HEK293 (cell line): ENCODE measurements around the gene TINAGL1.

ENCODE experiments used
- KLF10 ChIP-seq: fragments of 450-650 bp; IDR thresholded peaks from 2 replicates; pipeline ENCODE4 v1.5.1; 2018; ENCODE audit warnings: missing biosample characterization, mild to moderate bottlenecking, missing genetic modification characterization
- KLF9 ChIP-seq: fragments of 450-650 bp; formaldehyde crosslinking; IDR thresholded peaks from 2 replicates; pipeline ENCODE4 v1.5.1; 2016; ENCODE audit warnings: missing biosample characterization, missing genetic modification characterization, low read depth
- ZBTB1 ChIP-seq: fragments of 450-650 bp; formaldehyde crosslinking; IDR thresholded peaks from 2 replicates; pipeline ENCODE4 v1.5.1; 2016; ENCODE audit warnings: missing biosample characterization, missing genetic modification characterization
- ZBTB21 ChIP-seq: fragments of 450-650 bp; formaldehyde crosslinking; IDR thresholded peaks from 2 replicates; pipeline ENCODE4 v1.5.1; 2017; ENCODE audit warnings: missing biosample characterization, missing genetic modification characterization
- ZFHX2 ChIP-seq: fragments of 450-650 bp; formaldehyde crosslinking; conservative IDR thresholded peaks from 2 replicates; pipeline ENCODE4 v1.5.1; 2016; ENCODE audit warnings: missing biosample characterization, missing genetic modification characterization
- ZIC2 ChIP-seq: fragments of 450-650 bp; formaldehyde crosslinking; IDR thresholded peaks from 2 replicates; pipeline ENCODE4 v1.5.1; 2016; ENCODE audit warnings: missing biosample characterization, missing genetic modification characterization
- ZNF174 ChIP-seq: fragments of 450-650 bp; formaldehyde crosslinking; IDR thresholded peaks from 2 replicates; pipeline ENCODE4 v1.5.0; 2017; ENCODE audit warnings: missing biosample characterization, mild to moderate bottlenecking, missing genetic modification characterization
- ZNF555 ChIP-seq: fragments of 450-650 bp; formaldehyde crosslinking; conservative IDR thresholded peaks from 2 replicates; pipeline ENCODE4 v1.5.1; 2017; ENCODE audit warnings: missing biosample characterization, mild to moderate bottlenecking, missing genetic modification characterization, inconsistent platforms
- ZNF600 ChIP-seq: fragments of 450-650 bp; formaldehyde crosslinking; IDR thresholded peaks from 2 replicates; pipeline ENCODE4 v1.5.1; 2016; ENCODE audit warnings: missing biosample characterization, missing genetic modification characterization
- ZSCAN23 ChIP-seq: fragments of 450-650 bp; formaldehyde crosslinking; IDR thresholded peaks from 2 replicates; pipeline ENCODE4 v1.5.1; 2016; ENCODE audit warnings: missing biosample characterization, missing genetic modification characterization
- TF ChIP-seq, protein P1 (sequence below): fragments of 450-650 bp; formaldehyde crosslinking; IDR thresholded peaks from 2 replicates; pipeline ENCODE4 v1.5.1; 2016; ENCODE audit warnings: missing biosample characterization, missing genetic modification characterization, borderline replicate concordance
- TF ChIP-seq, protein P2 (sequence below): fragments of 450-650 bp; formaldehyde crosslinking; IDR thresholded peaks from 2 replicates; pipeline ENCODE4 v1.5.1; 2016; ENCODE audit warnings: missing biosample characterization, missing genetic modification characterization
- TF ChIP-seq, protein P3 (sequence below): fragments of 450-650 bp; formaldehyde crosslinking; IDR thresholded peaks from 2 replicates; pipeline ENCODE4 v1.5.1; 2016; ENCODE audit warnings: missing biosample characterization, missing genetic modification characterization
- TF ChIP-seq, protein P4 (sequence below): fragments of 450-650 bp; formaldehyde crosslinking; IDR thresholded peaks from 2 replicates; pipeline ENCODE4 v1.5.1; 2016; ENCODE audit warnings: missing biosample characterization, missing genetic modification characterization, low read depth
- TF ChIP-seq, protein P5 (sequence below): fragments of 450-650 bp; formaldehyde crosslinking; IDR thresholded peaks from 2 replicates; pipeline ENCODE4 v1.5.1; 2016; ENCODE audit warnings: missing biosample characterization, missing genetic modification characterization
- TF ChIP-seq, protein P6 (sequence below): fragments of 450-650 bp; formaldehyde crosslinking; IDR thresholded peaks from 2 replicates; pipeline ENCODE4 v1.5.1; 2016; ENCODE audit warnings: missing biosample characterization, missing genetic modification characterization
- TF ChIP-seq, protein P7 (sequence below): fragments of 450-650 bp; formaldehyde crosslinking; IDR thresholded peaks from 2 replicates; pipeline ENCODE4 v1.5.0; 2017; ENCODE audit warnings: missing biosample characterization, missing genetic modification characterization, borderline replicate concordance
- TF ChIP-seq, protein P8 (sequence below): fragments of 450-650 bp; formaldehyde crosslinking; IDR thresholded peaks from 2 replicates; pipeline ENCODE4 v1.5.1; 2016; ENCODE audit warnings: missing biosample characterization, missing genetic modification characterization

Gene TINAGL1

DNA sequence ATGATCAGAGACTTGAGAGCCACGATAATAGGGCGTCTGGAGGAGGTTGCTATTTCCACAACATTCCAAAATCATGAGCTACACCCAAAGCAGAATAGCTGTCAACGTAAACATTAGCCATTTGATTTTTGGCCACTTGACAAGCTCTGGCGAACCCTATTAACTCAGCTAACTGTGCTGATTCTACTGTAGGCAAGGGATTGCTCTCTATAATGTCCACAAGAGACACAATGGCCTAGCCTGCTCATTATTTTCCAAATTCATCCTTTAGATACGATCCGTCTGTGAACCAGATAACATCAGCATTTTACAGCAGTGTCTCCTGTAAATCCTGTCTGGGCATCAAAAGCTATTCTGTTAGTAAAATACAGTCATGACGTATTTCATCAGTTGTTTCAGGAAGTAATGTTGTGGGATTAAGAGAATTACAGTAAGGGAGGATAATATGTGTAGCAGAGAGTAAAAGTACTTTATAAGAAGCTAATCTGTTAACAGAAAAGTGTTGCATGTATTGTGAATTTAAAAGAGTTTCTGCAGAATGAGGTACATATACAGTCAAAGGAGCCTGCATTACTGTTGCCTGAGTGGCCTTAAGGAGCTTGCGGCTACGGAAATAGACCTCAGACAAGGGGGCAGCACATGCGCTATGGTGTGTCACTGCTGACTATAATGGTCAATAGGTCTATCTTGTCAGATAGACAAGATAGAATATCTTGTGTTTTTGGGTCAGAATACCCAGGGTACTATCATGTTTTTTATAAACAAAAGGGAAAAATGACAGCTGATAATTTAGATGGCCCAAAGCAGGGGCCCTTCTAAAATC lies 44.9 kb upstream of the TINAGL1 start (continued):
- TF ChIP-seq, protein P1, sequence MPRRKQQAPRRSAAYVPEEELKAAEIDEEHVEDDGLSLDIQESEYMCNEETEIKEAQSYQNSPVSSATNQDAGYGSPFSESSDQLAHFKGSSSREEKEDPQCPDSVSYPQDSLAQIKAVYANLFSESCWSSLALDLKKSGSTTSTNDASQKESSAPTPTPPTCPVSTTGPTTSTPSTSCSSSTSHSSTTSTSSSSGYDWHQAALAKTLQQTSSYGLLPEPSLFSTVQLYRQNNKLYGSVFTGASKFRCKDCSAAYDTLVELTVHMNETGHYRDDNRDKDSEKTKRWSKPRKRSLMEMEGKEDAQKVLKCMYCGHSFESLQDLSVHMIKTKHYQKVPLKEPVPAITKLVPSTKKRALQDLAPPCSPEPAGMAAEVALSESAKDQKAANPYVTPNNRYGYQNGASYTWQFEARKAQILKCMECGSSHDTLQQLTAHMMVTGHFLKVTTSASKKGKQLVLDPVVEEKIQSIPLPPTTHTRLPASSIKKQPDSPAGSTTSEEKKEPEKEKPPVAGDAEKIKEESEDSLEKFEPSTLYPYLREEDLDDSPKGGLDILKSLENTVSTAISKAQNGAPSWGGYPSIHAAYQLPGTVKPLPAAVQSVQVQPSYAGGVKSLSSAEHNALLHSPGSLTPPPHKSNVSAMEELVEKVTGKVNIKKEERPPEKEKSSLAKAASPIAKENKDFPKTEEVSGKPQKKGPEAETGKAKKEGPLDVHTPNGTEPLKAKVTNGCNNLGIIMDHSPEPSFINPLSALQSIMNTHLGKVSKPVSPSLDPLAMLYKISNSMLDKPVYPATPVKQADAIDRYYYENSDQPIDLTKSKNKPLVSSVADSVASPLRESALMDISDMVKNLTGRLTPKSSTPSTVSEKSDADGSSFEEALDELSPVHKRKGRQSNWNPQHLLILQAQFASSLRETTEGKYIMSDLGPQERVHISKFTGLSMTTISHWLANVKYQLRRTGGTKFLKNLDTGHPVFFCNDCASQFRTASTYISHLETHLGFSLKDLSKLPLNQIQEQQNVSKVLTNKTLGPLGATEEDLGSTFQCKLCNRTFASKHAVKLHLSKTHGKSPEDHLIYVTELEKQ, result peak; percentile 43; the same call in 1 of the 2 replicates
- TF ChIP-seq ZSCAN23 (tag by site-specific recombination) (0 out of 2 replicates have a peak, but pooled peaks have one; percentile 28), ZIC2 (tag by site-specific recombination) (no peak), KLF9 (tag by site-specific recombination) (no peak), ZBTB21 (tag by site-specific recombination) (0 out of 2 replicates have a peak, but pooled peaks have one; percentile 39), KLF10 (tag by site-specific recombination) (peak; percentile 37; the same call in 1 of the 2 replicates), ZBTB1 (tag by site-specific recombination) (no peak), ZNF555 (tag by site-specific recombination) (no peak), ZFHX2 (peak; percentile 48), ZNF600 (tag by site-specific recombination) (0 out of 2 replicates have a peak, but pooled peaks have one; percentile 8), ZNF174 (no peak)
- TF ChIP-seq, protein P2, sequence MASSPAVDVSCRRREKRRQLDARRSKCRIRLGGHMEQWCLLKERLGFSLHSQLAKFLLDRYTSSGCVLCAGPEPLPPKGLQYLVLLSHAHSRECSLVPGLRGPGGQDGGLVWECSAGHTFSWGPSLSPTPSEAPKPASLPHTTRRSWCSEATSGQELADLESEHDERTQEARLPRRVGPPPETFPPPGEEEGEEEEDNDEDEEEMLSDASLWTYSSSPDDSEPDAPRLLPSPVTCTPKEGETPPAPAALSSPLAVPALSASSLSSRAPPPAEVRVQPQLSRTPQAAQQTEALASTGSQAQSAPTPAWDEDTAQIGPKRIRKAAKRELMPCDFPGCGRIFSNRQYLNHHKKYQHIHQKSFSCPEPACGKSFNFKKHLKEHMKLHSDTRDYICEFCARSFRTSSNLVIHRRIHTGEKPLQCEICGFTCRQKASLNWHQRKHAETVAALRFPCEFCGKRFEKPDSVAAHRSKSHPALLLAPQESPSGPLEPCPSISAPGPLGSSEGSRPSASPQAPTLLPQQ (tag by site-specific recombination), result 0 out of 2 replicates have a peak, but pooled peaks have one; percentile 16
- TF ChIP-seq, protein P3, sequence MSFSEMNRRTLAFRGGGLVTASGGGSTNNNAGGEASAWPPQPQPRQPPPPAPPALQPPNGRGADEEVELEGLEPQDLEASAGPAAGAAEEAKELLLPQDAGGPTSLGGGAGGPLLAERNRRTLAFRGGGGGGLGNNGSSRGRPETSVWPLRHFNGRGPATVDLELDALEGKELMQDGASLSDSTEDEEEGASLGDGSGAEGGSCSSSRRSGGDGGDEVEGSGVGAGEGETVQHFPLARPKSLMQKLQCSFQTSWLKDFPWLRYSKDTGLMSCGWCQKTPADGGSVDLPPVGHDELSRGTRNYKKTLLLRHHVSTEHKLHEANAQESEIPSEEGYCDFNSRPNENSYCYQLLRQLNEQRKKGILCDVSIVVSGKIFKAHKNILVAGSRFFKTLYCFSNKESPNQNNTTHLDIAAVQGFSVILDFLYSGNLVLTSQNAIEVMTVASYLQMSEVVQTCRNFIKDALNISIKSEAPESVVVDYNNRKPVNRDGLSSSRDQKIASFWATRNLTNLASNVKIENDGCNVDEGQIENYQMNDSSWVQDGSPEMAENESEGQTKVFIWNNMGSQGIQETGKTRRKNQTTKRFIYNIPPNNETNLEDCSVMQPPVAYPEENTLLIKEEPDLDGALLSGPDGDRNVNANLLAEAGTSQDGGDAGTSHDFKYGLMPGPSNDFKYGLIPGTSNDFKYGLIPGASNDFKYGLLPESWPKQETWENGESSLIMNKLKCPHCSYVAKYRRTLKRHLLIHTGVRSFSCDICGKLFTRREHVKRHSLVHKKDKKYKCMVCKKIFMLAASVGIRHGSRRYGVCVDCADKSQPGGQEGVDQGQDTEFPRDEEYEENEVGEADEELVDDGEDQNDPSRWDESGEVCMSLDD (tag by site-specific recombination), result no peak
- TF ChIP-seq, protein P4, sequence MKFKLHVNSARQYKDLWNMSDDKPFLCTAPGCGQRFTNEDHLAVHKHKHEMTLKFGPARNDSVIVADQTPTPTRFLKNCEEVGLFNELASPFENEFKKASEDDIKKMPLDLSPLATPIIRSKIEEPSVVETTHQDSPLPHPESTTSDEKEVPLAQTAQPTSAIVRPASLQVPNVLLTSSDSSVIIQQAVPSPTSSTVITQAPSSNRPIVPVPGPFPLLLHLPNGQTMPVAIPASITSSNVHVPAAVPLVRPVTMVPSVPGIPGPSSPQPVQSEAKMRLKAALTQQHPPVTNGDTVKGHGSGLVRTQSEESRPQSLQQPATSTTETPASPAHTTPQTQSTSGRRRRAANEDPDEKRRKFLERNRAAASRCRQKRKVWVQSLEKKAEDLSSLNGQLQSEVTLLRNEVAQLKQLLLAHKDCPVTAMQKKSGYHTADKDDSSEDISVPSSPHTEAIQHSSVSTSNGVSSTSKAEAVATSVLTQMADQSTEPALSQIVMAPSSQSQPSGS (tag by site-specific recombination), result 0 out of 2 replicates have a peak, but pooled peaks have one; percentile 33
- TF ChIP-seq, protein P5, sequence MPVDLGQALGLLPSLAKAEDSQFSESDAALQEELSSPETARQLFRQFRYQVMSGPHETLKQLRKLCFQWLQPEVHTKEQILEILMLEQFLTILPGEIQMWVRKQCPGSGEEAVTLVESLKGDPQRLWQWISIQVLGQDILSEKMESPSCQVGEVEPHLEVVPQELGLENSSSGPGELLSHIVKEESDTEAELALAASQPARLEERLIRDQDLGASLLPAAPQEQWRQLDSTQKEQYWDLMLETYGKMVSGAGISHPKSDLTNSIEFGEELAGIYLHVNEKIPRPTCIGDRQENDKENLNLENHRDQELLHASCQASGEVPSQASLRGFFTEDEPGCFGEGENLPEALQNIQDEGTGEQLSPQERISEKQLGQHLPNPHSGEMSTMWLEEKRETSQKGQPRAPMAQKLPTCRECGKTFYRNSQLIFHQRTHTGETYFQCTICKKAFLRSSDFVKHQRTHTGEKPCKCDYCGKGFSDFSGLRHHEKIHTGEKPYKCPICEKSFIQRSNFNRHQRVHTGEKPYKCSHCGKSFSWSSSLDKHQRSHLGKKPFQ (tag by site-specific recombination), result no peak
- TF ChIP-seq, protein P6, sequence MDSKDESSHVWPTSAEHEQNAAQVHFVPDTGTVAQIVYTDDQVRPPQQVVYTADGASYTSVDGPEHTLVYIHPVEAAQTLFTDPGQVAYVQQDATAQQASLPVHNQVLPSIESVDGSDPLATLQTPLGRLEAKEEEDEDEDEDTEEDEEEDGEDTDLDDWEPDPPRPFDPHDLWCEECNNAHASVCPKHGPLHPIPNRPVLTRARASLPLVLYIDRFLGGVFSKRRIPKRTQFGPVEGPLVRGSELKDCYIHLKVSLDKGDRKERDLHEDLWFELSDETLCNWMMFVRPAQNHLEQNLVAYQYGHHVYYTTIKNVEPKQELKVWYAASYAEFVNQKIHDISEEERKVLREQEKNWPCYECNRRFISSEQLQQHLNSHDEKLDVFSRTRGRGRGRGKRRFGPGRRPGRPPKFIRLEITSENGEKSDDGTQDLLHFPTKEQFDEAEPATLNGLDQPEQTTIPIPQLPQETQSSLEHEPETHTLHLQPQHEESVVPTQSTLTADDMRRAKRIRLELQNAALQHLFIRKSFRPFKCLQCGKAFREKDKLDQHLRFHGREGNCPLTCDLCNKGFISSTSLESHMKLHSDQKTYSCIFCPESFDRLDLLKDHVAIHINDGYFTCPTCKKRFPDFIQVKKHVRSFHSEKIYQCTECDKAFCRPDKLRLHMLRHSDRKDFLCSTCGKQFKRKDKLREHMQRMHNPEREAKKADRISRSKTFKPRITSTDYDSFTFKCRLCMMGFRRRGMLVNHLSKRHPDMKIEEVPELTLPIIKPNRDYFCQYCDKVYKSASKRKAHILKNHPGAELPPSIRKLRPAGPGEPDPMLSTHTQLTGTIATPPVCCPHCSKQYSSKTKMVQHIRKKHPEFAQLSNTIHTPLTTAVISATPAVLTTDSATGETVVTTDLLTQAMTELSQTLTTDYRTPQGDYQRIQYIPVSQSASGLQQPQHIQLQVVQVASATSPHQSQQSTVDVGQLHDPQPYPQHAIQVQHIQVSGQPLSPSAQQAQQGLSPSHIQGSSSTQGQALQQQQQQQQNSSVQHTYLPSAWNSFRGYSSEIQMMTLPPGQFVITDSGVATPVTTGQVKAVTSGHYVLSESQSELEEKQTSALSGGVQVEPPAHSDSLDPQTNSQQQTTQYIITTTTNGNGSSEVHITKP (tag by site-specific recombination), result no peak
- TF ChIP-seq, protein P7, sequence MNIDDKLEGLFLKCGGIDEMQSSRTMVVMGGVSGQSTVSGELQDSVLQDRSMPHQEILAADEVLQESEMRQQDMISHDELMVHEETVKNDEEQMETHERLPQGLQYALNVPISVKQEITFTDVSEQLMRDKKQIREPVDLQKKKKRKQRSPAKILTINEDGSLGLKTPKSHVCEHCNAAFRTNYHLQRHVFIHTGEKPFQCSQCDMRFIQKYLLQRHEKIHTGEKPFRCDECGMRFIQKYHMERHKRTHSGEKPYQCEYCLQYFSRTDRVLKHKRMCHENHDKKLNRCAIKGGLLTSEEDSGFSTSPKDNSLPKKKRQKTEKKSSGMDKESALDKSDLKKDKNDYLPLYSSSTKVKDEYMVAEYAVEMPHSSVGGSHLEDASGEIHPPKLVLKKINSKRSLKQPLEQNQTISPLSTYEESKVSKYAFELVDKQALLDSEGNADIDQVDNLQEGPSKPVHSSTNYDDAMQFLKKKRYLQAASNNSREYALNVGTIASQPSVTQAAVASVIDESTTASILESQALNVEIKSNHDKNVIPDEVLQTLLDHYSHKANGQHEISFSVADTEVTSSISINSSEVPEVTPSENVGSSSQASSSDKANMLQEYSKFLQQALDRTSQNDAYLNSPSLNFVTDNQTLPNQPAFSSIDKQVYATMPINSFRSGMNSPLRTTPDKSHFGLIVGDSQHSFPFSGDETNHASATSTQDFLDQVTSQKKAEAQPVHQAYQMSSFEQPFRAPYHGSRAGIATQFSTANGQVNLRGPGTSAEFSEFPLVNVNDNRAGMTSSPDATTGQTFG, result no peak
- TF ChIP-seq, protein P8, sequence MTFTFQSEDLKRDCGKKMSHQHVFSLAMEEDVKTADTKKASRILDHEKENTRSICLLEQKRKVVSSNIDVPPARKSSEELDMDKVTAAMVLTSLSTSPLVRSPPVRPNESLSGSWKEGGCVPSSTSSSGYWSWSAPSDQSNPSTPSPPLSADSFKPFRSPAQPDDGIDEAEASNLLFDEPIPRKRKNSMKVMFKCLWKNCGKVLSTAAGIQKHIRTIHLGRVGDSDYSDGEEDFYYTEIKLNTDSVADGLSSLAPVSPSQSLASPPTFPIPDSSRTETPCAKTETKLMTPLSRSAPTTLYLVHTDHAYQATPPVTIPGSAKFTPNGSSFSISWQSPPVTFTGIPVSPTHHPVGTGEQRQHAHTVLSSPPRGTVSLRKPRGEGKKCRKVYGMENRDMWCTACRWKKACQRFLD (tag by site-specific recombination), result no peak
